Stimulated activated CD4-positive, alpha-beta T cell treated with anti-CD3 and anti-CD28 coated beads, Interleukin-1b, Interleukin-23, amount 100 ng/mL, for 4 hours (primary cell): ENCODE measurements around the gene CXCR2.
"Not testable (repeated sequence)": the region's sequence is repeated elsewhere in the genome, so short reads cannot be mapped to it uniquely, and the experiment has no call there.

ENCODE experiments used
- DNase-seq, 2 donors: peaks; one replicate each; pipeline ENCODE4 v3.0.0-alpha.2; 2020; ENCODE audit warnings: low read depth in 2 of 2

Gene CXCR2

GRCh38 chr2:218130377-218130776 is 4.5 kb downstream of the CXCR2 start:
- no peak for DNase-seq

GRCh38 chr2:218130822-218131221 is 5.0 kb downstream of the CXCR2 start:
- DNase-seq, result no peak

GRCh38 chr2:218137514-218137913 is 11.7 kb downstream of the CXCR2 start:
- DNase-seq, result no peak

- no peak for DNase-seq
These were observed 12.2 kb downstream of the CXCR2 start for GRCh38 chr2:218138047-218138446.

- DNase-seq, result no peak
These were observed 19.3 kb downstream of the CXCR2 start for GRCh38 chr2:218145124-218145523.

- DNase-seq, result no peak
These were observed 20.2 kb downstream of the CXCR2 start for GRCh38 chr2:218146056-218146455.

- DNase-seq, result no peak
These were observed 23.3 kb downstream of the CXCR2 start for GRCh38 chr2:218149098-218149497.

- DNase-seq, result no peak
These were observed 24.1 kb downstream of the CXCR2 start for GRCh38 chr2:218149848-218150440.

GRCh38 chr2:218152172-218152571 is 26.3 kb downstream of the CXCR2 start:
- DNase-seq, result no peak

- DNase-seq, result no peak
These were observed 26.9 kb downstream of the CXCR2 start for GRCh38 chr2:218152777-218153176.

- no peak for DNase-seq
These were observed 30.2 kb downstream of the CXCR2 start for GRCh38 chr2:218155953-218156479.

GRCh38 chr2:218161644-218162043 is 35.8 kb downstream of the CXCR2 start:
- DNase-seq, result no peak

GRCh38 chr2:218162814-218163213 is 37.0 kb downstream of the CXCR2 start:
- DNase-seq, result no peak

- DNase-seq, result peak in 1 of 2 donors; percentile 19
These were observed 41.0 kb downstream of the CXCR2 start, which contains the start of gene CXCR1 for GRCh38 chr2:218166791-218167190. Gene CXCR1, minus strand, starts transcription at chr2:218166962. Its CDS starts 1,751 bp downstream, at chr2:218165211.

- no peak for DNase-seq
These were observed 42.2 kb downstream of the CXCR2 start for GRCh38 chr2:218168016-218168415.

- DNase-seq, result peak; percentile 52 to 60
These were observed 43.0 kb downstream of the CXCR2 start for GRCh38 chr2:218168635-218169462.

GRCh38 chr2:218169757-218170546 is 44.1 kb downstream of the CXCR2 start:
- no peak for DNase-seq

- not testable (repeated sequence) for DNase-seq
These were observed 45.9 kb downstream of the CXCR2 start for GRCh38 chr2:218171744-218172143.

- no peak for DNase-seq
These were observed 47.0 kb downstream of the CXCR2 start for GRCh38 chr2:218172845-218173244.

GRCh38 chr2:218179782-218180181 is 54.0 kb downstream of the CXCR2 start:
- no peak for DNase-seq

GRCh38 chr2:218180467-218181114 is 54.8 kb downstream of the CXCR2 start:
- no peak for DNase-seq

GRCh38 chr2:218184331-218184730 is 58.5 kb downstream of the CXCR2 start:
- DNase-seq, result no peak
